Epithelial cell of esophagus (primary cell): ENCODE data around the gene LRP1.

Experiments
- DNase-seq: peaks from one replicate; pipeline ENCODE4 v3.0.0; 2010; ENCODE audit warnings: low read depth
- H3K4me3 ChIP-seq: 2 replicates; pipeline ENCODE4 v1.5.1; 2011; ENCODE audit warnings: mild to moderate bottlenecking, low read length, control low read depth
- CTCF ChIP-seq: IDR thresholded peaks from 2 replicates; pipeline ENCODE4 v1.5.1; 2011; ENCODE audit warnings: low read depth, mild to moderate bottlenecking, low read length, control low read depth, inconsistent platforms; ENCODE audit not compliant: insufficient read depth; ENCODE audit errors: missing control alignments

The LRP1 gene

GRCh38 chr12:57139796-57140649 lies 11.7 kb downstream of the LRP1 start:
- no peak for TF ChIP-seq CTCF
- no peak overlapping the region for H3K4me3 ChIP-seq
- DNase-seq, result no peak

- DNase-seq, result no peak
- no peak for TF ChIP-seq CTCF
- H3K4me3 ChIP-seq, result no peak overlapping the region
These were observed 13.0 kb downstream of the LRP1 start for GRCh38 chr12:57141249-57141648.

GRCh38 chr12:57142121-57142520 lies 13.8 kb downstream of the LRP1 start:
- TF ChIP-seq CTCF, result no peak
- H3K4me3 ChIP-seq, result no peak overlapping the region
- no peak for DNase-seq

- no peak for TF ChIP-seq CTCF
- DNase-seq, result no peak
- no peak overlapping the region for H3K4me3 ChIP-seq
These were observed 14.4 kb downstream of the LRP1 start for GRCh38 chr12:57142727-57143126.

- DNase-seq, result no peak
- no peak for TF ChIP-seq CTCF
- no peak overlapping the region for H3K4me3 ChIP-seq
These were observed 15.2 kb downstream of the LRP1 start for GRCh38 chr12:57143454-57143853.

GRCh38 chr12:57145460-57146059 lies 17.3 kb downstream of the LRP1 start:
- no peak for DNase-seq
- no peak for TF ChIP-seq CTCF
- H3K4me3 ChIP-seq, result no peak overlapping the region

GRCh38 chr12:57146092-57146491 lies 17.8 kb downstream of the LRP1 start:
- no peak overlapping the region for H3K4me3 ChIP-seq
- no peak for TF ChIP-seq CTCF
- DNase-seq, result no peak
